CD4-positive, alpha-beta T cell treated with Interleukin-15 for 1 hour (primary cell): ENCODE data around the gene TLE2.
A peak's percentile ranks its signal among the peaks of the same experiment; 100 is the strongest.
"Not testable (repeated sequence)": the region's sequence is repeated elsewhere in the genome, so short reads cannot be mapped to it uniquely, and the experiment has no call there.

ENCODE experiments used
- DNase-seq: peaks from one replicate; pipeline ENCODE4 v3.0.0-alpha.2; 2020

TLE2 gene

GRCh38 chr19:3055741-3056416, 26.8 kb upstream of the TLE2 start:
- no peak for DNase-seq

- DNase-seq, result no peak
These were observed 26.1 kb upstream of the TLE2 start for GRCh38 chr19:3054972-3055740.

- no peak for DNase-seq
These were observed 25.3 kb upstream of the TLE2 start for GRCh38 chr19:3054265-3054971.

GRCh38 chr19:3053780-3054179, 24.7 kb upstream of the TLE2 start:
- no peak for DNase-seq

GRCh38 chr19:3053218-3053621, 24.1 kb upstream of the TLE2 start:
- no peak for DNase-seq

GRCh38 chr19:3050016-3050415, 20.9 kb upstream of the TLE2 start:
- not testable (repeated sequence) for DNase-seq

- no peak for DNase-seq
These were observed 20.0 kb upstream of the TLE2 start for GRCh38 chr19:3049089-3049488.

GRCh38 chr19:3048190-3048533, 19.1 kb upstream of the TLE2 start:
- no peak for DNase-seq

GRCh38 chr19:3047496-3048189, 18.6 kb upstream of the TLE2 start:
- DNase-seq, result peak; percentile 77

GRCh38 chr19:3046698-3047495, 17.8 kb upstream of the TLE2 start:
- DNase-seq, result no peak

- DNase-seq, result no peak
These were observed 17.0 kb upstream of the TLE2 start for GRCh38 chr19:3045885-3046697.

GRCh38 chr19:3045191-3045590, 16.1 kb upstream of the TLE2 start:
- no peak for DNase-seq

- DNase-seq, result no peak
These were observed 13.7 kb upstream of the TLE2 start for GRCh38 chr19:3042621-3043267.

GRCh38 chr19:3041761-3042620, 12.9 kb upstream of the TLE2 start:
- DNase-seq, result no peak

GRCh38 chr19:3041327-3041726, 12.2 kb upstream of the TLE2 start:
- no peak for DNase-seq

- no peak for DNase-seq
These were observed 10.6 kb upstream of the TLE2 start for GRCh38 chr19:3039641-3040077.

GRCh38 chr19:3039125-3039524, 10.0 kb upstream of the TLE2 start:
- no peak for DNase-seq

- no peak for DNase-seq
These were observed 9.1 kb upstream of the TLE2 start for GRCh38 chr19:3038214-3038613.

GRCh38 chr19:3036977-3037544, 8.0 kb upstream of the TLE2 start:
- not testable (repeated sequence) for DNase-seq
